Heart left ventricle (tissue), 16 donors: ENCODE data around the gene WSCD2. TPM values are rescaled to one million over a fixed set of nuclear protein-coding genes. Genes with fewer than 3 reads are reported as not detected.

Experiments
- ATAC-seq, 4 donors: fragments of 200-7000 bp; cut with Tn5 transposase; one replicate each; pipeline ENCODE4 v1.9.1; 2020 to 2022; ENCODE audit warnings: moderate library complexity in 4 of 4, mild to moderate bottlenecking in 3 of 4, moderate number of reproducible peaks in 1 of 4
- DNase-seq, 5 donors: peaks; one replicate each; pipeline ENCODE4 v3.0.0-alpha.2; 2020
- H3K27ac ChIP-seq, 12 donors: fragments of 200-600 bp; sonication (generic) in 4 of 12; one replicate each; pipeline versions ENCODE4 v1.5.0 to v1.8.0; 2016 to 2022; ENCODE audit warnings: mild to moderate bottlenecking in 2 of 12
- H3K27me3 ChIP-seq, 9 donors: fragments of 200-600 bp; sonication (generic) in 2 of 9; one replicate each; pipeline versions ENCODE4 v1.5.1 to v1.8.0; 2016 to 2022; ENCODE audit warnings: mild to moderate bottlenecking in 3 of 9
- H3K36me3 ChIP-seq, 9 donors: fragments of 200-600 bp; sonication (generic) in 2 of 9; one replicate each; pipeline versions ENCODE4 v1.5.0 to v1.8.0; 2018 to 2022; ENCODE audit warnings: mild to moderate bottlenecking in 2 of 9
- H3K4me1 ChIP-seq, 12 donors: fragments of 200-600 bp; sonication (generic) in 4 of 12; one replicate each; pipeline versions ENCODE4 v1.5.0 to v1.8.0; 2016 to 2022; ENCODE audit warnings: mild to moderate bottlenecking in 3 of 12
- H3K4me3 ChIP-seq, 12 donors: fragments of 200-600 bp; sonication (generic) in 4 of 12; one replicate each; pipeline versions ENCODE4 v1.5.0 to v1.8.0; 2017 to 2022; ENCODE audit warnings: mild to moderate bottlenecking in 9 of 12, moderate library complexity in 4 of 12
- H3K9me3 ChIP-seq, 12 donors: fragments of 200-600 bp; sonication (generic) in 4 of 12; one replicate each; pipeline versions ENCODE4 v1.5.0 to v1.8.0; 2016 to 2022; ENCODE audit warnings: mild to moderate bottlenecking in 1 of 12
- CTCF ChIP-seq, 12 donors: fragments of 200-600 bp; sonication (generic) in 4 of 12; IDR thresholded peaks; one replicate each; pipeline versions ENCODE4 v1.5.0 to v1.8.0; 2018 to 2022; ENCODE audit warnings: antibody characterized with exemption in 12 of 12, mild to moderate bottlenecking in 5 of 12
- POLR2A ChIP-seq, 2 donors: fragments of 450-650 bp; IDR thresholded peaks; one replicate each; pipeline ENCODE4 v1.6.1; 2017; ENCODE audit warnings: antibody characterized with exemption in 2 of 2, mild to moderate bottlenecking in 2 of 2, moderate library complexity in 2 of 2
- WGBS, 4 donors: extraction: QIAGEN DNeasy Blood & Tissue Kit in 2 of 4; methylation state at CpG; one replicate each; pipeline versions ENCODE4 v1.1.5 to v1.1.7; 2013 to 2018; 5-methylcytosine and 5-hydroxymethylcytosine counted together
- intact Hi-C, 10 donors: fragments of 100-400 bp; cut with DNase I; formaldehyde crosslinking; loops; one replicate each; pipeline versions ENCODE4 v1.11.1 to v1.14.2; 2022
- polyA plus RNA-seq, 2 donors: library from polyadenylated mRNA; stranded (reverse); fragments of 200-250 nt; gene quantifications; one replicate each; pipeline ENCODE4 v1.2.3, GENCODE V29; 2013
- total RNA-seq, 9 donors: library from RNA; depleted of rRNA in 2 of 9; stranded (reverse); fragments of >200 nt in 2 of 9; fragmentation: NEBNext Ultra II Directional in 3 of 9; extraction: Animal tissue kit (Norgen Biotek cat#: 25700) in 3 of 9; gene quantifications; one replicate each; pipeline versions ENCODE4 v1.1.0 to v1.2.4, GENCODE V29; 2016 to 2023
- donor health status: ischemic (EF 13 %, LVEDD 7.1; RV severe dilation, severe dysfunction).
- donor health status: healthy with polysubstance abuse.
- donor health status: DM: no; HTN: yes; CAD: no.
- donor health status: DM: no; HTN: no; CAD: no.
- donor health status: ischemic (EF 25% LVEDD 6.9; RV normal size, moderate dysfunction).
- donor health status: ischemic (EF 25% LVEDD 5.7; RV mildly dilated, moderate dysfunction).
- donor health status: healthy.
- donor health status: DM: yes; HTN: yes; CAD: no.
- donor health status: ischemic (EF 35%, LVEDD 5.7; RV mildly dilated, moderate dysfunction).
- donor health status: nonischemic (EF 11% LVEDD 7.7; RV severe dilation, severe dysfunction).
- donor health status: DM: yes; HTN: yes; CAD: no.
- donor health status: PGD.
- donor health status: ischemic (EF 29% LVEDD 5.4; RV normal size, mild dysfunction).
- donor health status: nonischemic (EF 23%, LVEDD 6.1; RV moderate dilation, normal function).

The WSCD2 gene
- total and polyA plus RNA-seq, 11 donors = 0.07 to 2.5 (median 0.49) TPM; not detected in 3

GRCh38 chr12:108185002-108185401 is 55.9 kb downstream of the WSCD2 start:
- H3K27me3 ChIP-seq = no peaks in the 10 kb centered on the region
- ATAC-seq = no peak
- DNase-seq = no peak
- H3K27ac ChIP-seq = no peak overlapping the region
- WGBS, 4 donors = 73 to 100% (median 84%) methylated on average over 1 of the region's 1 CpG
- TF ChIP-seq CTCF (IDR thresholded peaks at IDR 0.05) = no peak
- TF ChIP-seq POLR2A (IDR thresholded peaks at IDR 0.05) = no peak
- H3K36me3 ChIP-seq = no peaks in the 10 kb centered on the region
- H3K9me3 ChIP-seq = peaks cover 0 to 5% (median 0%) of the 10 kb centered on the region in 12 donors
- H3K4me1 ChIP-seq = peaks cover 0 to 1% (median 0%) of the 10 kb centered on the region in 12 donors
- intact Hi-C loops = loop anchor here in 1 of 10 donors (10.0 kb wide), 1 partner anchor 410 kb away; the partner anchor contains the start of gene ASCL4
- H3K4me3 ChIP-seq = no peak overlapping the region

GRCh38 chr12:108187831-108188230 is 58.7 kb downstream of the WSCD2 start:
- WGBS, 4 donors = 80 to 86% (median 85%) methylated on average over 5 of the region's 5 CpGs
- no peak for ATAC-seq

GRCh38 chr12:108190529-108190928 is 61.4 kb downstream of the WSCD2 start:
- Histone ChIP-seq H3K27ac (peak overlapping the region in 4 of 12 donors; percentile 9 to 60 (median 33)), H3K27me3 (peaks cover 0 to 6% (median 0%) of the 10 kb centered on the region in 9 donors), H3K36me3 (no peaks in the 10 kb centered on the region), H3K4me1 (peaks cover 0 to 10% (median 0%) of the 10 kb centered on the region in 12 donors), H3K4me3 (no peak overlapping the region), H3K9me3 (peaks cover 0 to 5% (median 0%) of the 10 kb centered on the region in 12 donors)
- TF ChIP-seq POLR2A (IDR thresholded peaks at IDR 0.05) = no peak
- TF ChIP-seq CTCF (IDR thresholded peaks at IDR 0.05) = peak in 6 of 12 donors; percentile 8 to 27 (median 16)
- WGBS, 4 donors = 36 to 45% (median 40%) methylated on average over 3 of the region's 3 CpGs
- DNase-seq = peak in 3 of 5 donors; percentile 8 to 47 (median 41)
- intact Hi-C loops = loop anchor here in 9 of 10 donors (5.0 to 10.0 kb wide), 10 partner anchors 58 to 513 kb away; partner anchors contain the start of genes PRDM4 (in 2 of the 9) and WSCD2 (in 1 of the 9)
- peak; percentile 77 to 94 (median 88) for ATAC-seq

More at GRCh38 chr12:108187831-108188230, 58.7 kb downstream of the WSCD2 start:
- H3K36me3 ChIP-seq = no peaks in the 10 kb centered on the region
- no peak overlapping the region for H3K4me3 ChIP-seq
- DNase-seq = no peak
- H3K4me1 ChIP-seq = peaks cover 0 to 10% (median 0%) of the 10 kb centered on the region in 12 donors
- H3K9me3 ChIP-seq = peaks cover 0 to 5% (median 0%) of the 10 kb centered on the region in 12 donors
- H3K27me3 ChIP-seq = no peaks in the 10 kb centered on the region
- TF ChIP-seq CTCF (IDR thresholded peaks at IDR 0.05) (no peak), POLR2A (IDR thresholded peaks at IDR 0.05) (no peak)
- intact Hi-C loops = loop anchor here in 1 of 10 donors (10.0 kb wide), 1 partner anchor 413 kb away; the partner anchor contains the start of gene ASCL4
- H3K27ac ChIP-seq = no peak overlapping the region

- no peaks in the 10 kb centered on the region for H3K36me3 ChIP-seq
- H3K27ac ChIP-seq = peak overlapping the region in 1 of 12 donors; percentile 37
- TF ChIP-seq CTCF (IDR thresholded peaks at IDR 0.05) (no peak), POLR2A (IDR thresholded peaks at IDR 0.05) (no peak)
- WGBS, 4 donors = 69 to 74% (median 70%) methylated on average over 2 of the region's 2 CpGs
- peaks cover 0 to 6% (median 0%) of the 10 kb centered on the region in 9 donors for H3K27me3 ChIP-seq
- intact Hi-C loops = loop anchor here in 9 of 10 donors (5.0 to 10.0 kb wide), 10 partner anchors 59 to 514 kb away; partner anchors contain the start of genes PRDM4 (in 2 of the 9) and WSCD2 (in 1 of the 9)
- ATAC-seq (no peak), DNase-seq (no peak)
- no peak overlapping the region for H3K4me3 ChIP-seq
- H3K9me3 ChIP-seq = peaks cover 0 to 5% (median 0%) of the 10 kb centered on the region in 12 donors
- H3K4me1 ChIP-seq = peaks cover 0 to 10% (median 0%) of the 10 kb centered on the region in 12 donors
Measured at GRCh38 chr12:108191086-108191485, 62.0 kb downstream of the WSCD2 start.
